Mesenchymal stem cell (in vitro differentiated cells and primary cell): ENCODE results near the gene TM9SF2.
A peak's percentile ranks its signal among the peaks of the same experiment; 100 is the strongest.

ENCODE experiments used
- DNase-seq: peaks from one replicate; pipeline ENCODE4 v3.0.0-alpha.2; 2013
- H2AFZ ChIP-seq: one replicate; pipeline ENCODE4 v1.6.1; 2013; ENCODE audit warnings: low read depth, mild to moderate bottlenecking, control low read depth, inconsistent platforms, low read length, moderate library complexity
- H2AK5ac ChIP-seq: 2 replicates; pipeline ENCODE4 v1.6.1; 2013; ENCODE audit warnings: low read length, moderate library complexity, mild to moderate bottlenecking, inconsistent platforms; ENCODE audit not compliant: severe bottlenecking
- H2BK120ac ChIP-seq: one replicate; pipeline ENCODE4 v1.6.1; 2013; ENCODE audit warnings: low read depth, mild to moderate bottlenecking, inconsistent platforms, low read length, moderate library complexity
- H2BK12ac ChIP-seq, 2 experiments: one replicate each; pipeline ENCODE4 v1.6.1; 2013; ENCODE audit warnings: inconsistent platforms in 2 of 2, low read length in 2 of 2, mild to moderate bottlenecking in 2 of 2, moderate library complexity in 2 of 2, control low read depth in 1 of 2
- H2BK15ac ChIP-seq: one replicate; pipeline ENCODE4 v1.6.1; 2013; ENCODE audit warnings: mild to moderate bottlenecking, low read depth, inconsistent platforms; ENCODE audit not compliant: poor library complexity, severe bottlenecking
- H2BK5ac ChIP-seq: 2 replicates; pipeline ENCODE4 v1.6.1; 2013; ENCODE audit warnings: low read depth, mild to moderate bottlenecking, low read length, control low read depth, inconsistent platforms; ENCODE audit not compliant: poor library complexity, severe bottlenecking
- H3K14ac ChIP-seq, 2 experiments: one replicate each; pipeline ENCODE4 v1.6.1; 2013; ENCODE audit warnings: inconsistent platforms in 2 of 2, low read length in 2 of 2, control low read depth in 1 of 2, mild to moderate bottlenecking in 1 of 2, moderate library complexity in 1 of 2
- H3K18ac ChIP-seq, 2 experiments: one replicate each; pipeline ENCODE4 v1.6.1; 2013; ENCODE audit warnings: inconsistent platforms in 2 of 2, low read length in 2 of 2, control low read depth in 1 of 2, low read depth in 1 of 2, mild to moderate bottlenecking in 1 of 2
- H3K23ac ChIP-seq, 2 experiments: one replicate each; pipeline ENCODE4 v1.6.1; 2013; ENCODE audit warnings: inconsistent platforms in 2 of 2, low read length in 2 of 2, mild to moderate bottlenecking in 2 of 2, moderate library complexity in 2 of 2, control low read depth in 1 of 2
- H3K27ac ChIP-seq: 2 replicates; pipeline ENCODE4 v1.5.1; 2013; ENCODE audit warnings: mild to moderate bottlenecking, moderate library complexity, low read length, control low read depth, inconsistent platforms; ENCODE audit not compliant: poor library complexity, severe bottlenecking
- H3K27me3 ChIP-seq, 2 experiments: 2 replicates each; pipeline versions ENCODE4 v1.6.1 to v1.7.0; 2013; ENCODE audit warnings: low read length in 2 of 2, mild to moderate bottlenecking in 2 of 2, moderate library complexity in 2 of 2, control low read depth in 1 of 2, inconsistent platforms in 1 of 2; ENCODE audit not compliant: control insufficient read depth in 1 of 2, insufficient read depth in 1 of 2
- H3K36me3 ChIP-seq, 2 experiments: 2 replicates each; pipeline versions ENCODE4 v1.6.1 to v1.7.0; 2013; ENCODE audit warnings: low read length in 2 of 2, control low read depth in 1 of 2, inconsistent platforms in 1 of 2, low read depth in 1 of 2, mild to moderate bottlenecking in 1 of 2; ENCODE audit not compliant: insufficient read depth in 2 of 2, control insufficient read depth in 1 of 2
- H3K4ac ChIP-seq, 2 experiments: one replicate each; pipeline ENCODE4 v1.6.1; 2013; ENCODE audit warnings: inconsistent platforms in 2 of 2, low read length in 2 of 2, mild to moderate bottlenecking in 2 of 2, moderate library complexity in 2 of 2, control low read depth in 1 of 2, low read depth in 1 of 2
- H3K4me1 ChIP-seq: 2 replicates; pipeline ENCODE4 v1.6.1; 2013; ENCODE audit warnings: low read depth, low read length, control low read depth; ENCODE audit not compliant: control insufficient read depth, insufficient read depth
- H3K4me2 ChIP-seq: 2 replicates; pipeline ENCODE4 v1.6.1; 2013; ENCODE audit warnings: low read length, mild to moderate bottlenecking, inconsistent platforms; ENCODE audit not compliant: poor library complexity, severe bottlenecking
- H3K4me3 ChIP-seq, 2 experiments: 2 replicates each; pipeline versions ENCODE4 v1.5.1 to v1.7.0; 2013; ENCODE audit warnings: low read length in 2 of 2, mild to moderate bottlenecking in 2 of 2, control low read depth in 1 of 2, low read depth in 1 of 2; ENCODE audit not compliant: insufficient read depth in 1 of 2
- H3K79me1 ChIP-seq: replicated peaks from 2 replicates; pipeline ENCODE4 v1.6.1; 2013; ENCODE audit warnings: mild to moderate bottlenecking, control low read depth, low read length, inconsistent platforms; ENCODE audit not compliant: poor library complexity, severe bottlenecking
- H3K9ac ChIP-seq: 2 replicates; pipeline ENCODE4 v1.7.0; 2013; ENCODE audit warnings: mild to moderate bottlenecking, low read length, moderate library complexity
- H3K9me3 ChIP-seq: 2 replicates; pipeline ENCODE4 v1.7.0; 2013; ENCODE audit warnings: mild to moderate bottlenecking, low read length; ENCODE audit not compliant: control insufficient read depth
- H4K8ac ChIP-seq: one replicate; pipeline ENCODE4 v1.6.1; 2013; ENCODE audit warnings: inconsistent platforms, mild to moderate bottlenecking, low read length, moderate library complexity
- H4K91ac ChIP-seq: one replicate; pipeline ENCODE4 v1.6.1; 2013; ENCODE audit warnings: mild to moderate bottlenecking, low read length, inconsistent platforms
- WGBS: methylation state at CpG from one replicate; pipeline ENCODE4 v1.1.7; 2013; ENCODE audit warnings: mixed read lengths; 5-methylcytosine and 5-hydroxymethylcytosine counted together

Gene TM9SF2

GRCh38 chr13:99600318-99600717 is 99.0 kb downstream of the TM9SF2 start:
- Histone ChIP-seq H4K8ac (no peak overlapping the region), H3K27me3 (peaks cover 0 to 13% of the 10 kb centered on the region in 2 experiments), H3K4me1 (no peaks in the 10 kb centered on the region), H2BK5ac (no peak overlapping the region), H3K23ac (no peak overlapping the region), H3K14ac (no peak overlapping the region), H2BK15ac (no peak overlapping the region), H2AK5ac (no peak overlapping the region), H3K27ac (no peak overlapping the region), H3K79me1 (no peaks in the 10 kb centered on the region), H3K18ac (no peak overlapping the region), H3K4ac (no peak overlapping the region), H2AFZ (no peak overlapping the region), H3K4me3 (no peak overlapping the region), H3K4me2 (no peak overlapping the region), H4K91ac (no peak overlapping the region), H3K36me3 (no peaks in the 10 kb centered on the region), H3K9me3 (no peaks in the 10 kb centered on the region), H3K9ac (no peak overlapping the region), H2BK12ac (no peak overlapping the region), H2BK120ac (no peak overlapping the region)
- 52% methylated on average over 3 of the region's 7 CpGs for WGBS
- no peak for DNase-seq

- Histone ChIP-seq H4K8ac (no peak overlapping the region), H3K4me1 (peaks cover 3% of the 10 kb centered on the region), H2BK120ac (no peak overlapping the region), H3K4me3 (no peak overlapping the region), H3K9ac (no peak overlapping the region), H3K4ac (no peak overlapping the region), H3K23ac (no peak overlapping the region), H3K79me1 (no peaks in the 10 kb centered on the region), H3K4me2 (no peak overlapping the region), H3K18ac (no peak overlapping the region), H2AFZ (no peak overlapping the region), H2BK12ac (no peak overlapping the region), H2AK5ac (no peak overlapping the region), H3K9me3 (no peaks in the 10 kb centered on the region), H3K14ac (no peak overlapping the region), H3K36me3 (no peaks in the 10 kb centered on the region), H4K91ac (no peak overlapping the region), H3K27me3 (peaks cover 0 to 13% of the 10 kb centered on the region in 2 experiments), H2BK5ac (no peak overlapping the region), H2BK15ac (no peak overlapping the region), H3K27ac (no peak overlapping the region)
- 94% methylated on average over 5 of the region's 5 CpGs for WGBS
- DNase-seq: no peak
Observed at GRCh38 chr13:99601535-99601934, 100.3 kb downstream of the TM9SF2 start.

- peaks cover 0 to 13% of the 10 kb centered on the region in 2 experiments for H3K27me3 ChIP-seq
- H3K9ac ChIP-seq: no peak overlapping the region
- peaks cover 5% of the 10 kb centered on the region for H3K79me1 ChIP-seq
- H4K8ac ChIP-seq: no peak overlapping the region
- H2BK120ac ChIP-seq: no peak overlapping the region
- H2AFZ ChIP-seq: no peak overlapping the region
- H3K36me3 ChIP-seq: no peaks in the 10 kb centered on the region
- H3K18ac ChIP-seq: no peak overlapping the region
- H2BK15ac ChIP-seq: no peak overlapping the region
- H3K27ac ChIP-seq: no peak overlapping the region
- H3K4ac ChIP-seq: no peak overlapping the region
- H2AK5ac ChIP-seq: no peak overlapping the region
- H2BK5ac ChIP-seq: no peak overlapping the region
- no peak overlapping the region for H3K23ac ChIP-seq
- WGBS: 91% methylated on average over 2 of the region's 3 CpGs
- H3K4me1 ChIP-seq: peaks cover 5% of the 10 kb centered on the region
- no peak overlapping the region for H2BK12ac ChIP-seq
- no peak overlapping the region for H4K91ac ChIP-seq
- no peak overlapping the region for H3K4me2 ChIP-seq
- no peak overlapping the region for H3K14ac ChIP-seq
- DNase-seq: no peak
- H3K9me3 ChIP-seq: no peaks in the 10 kb centered on the region
- no peak overlapping the region for H3K4me3 ChIP-seq
Observed at GRCh38 chr13:99604636-99605035, 103.4 kb downstream of the TM9SF2 start.

- Histone ChIP-seq H4K91ac (no peak overlapping the region), H3K14ac (no peak overlapping the region), H3K27ac (peak overlapping the region; percentile 73), H3K36me3 (no peaks in the 10 kb centered on the region), H3K4ac (no peak overlapping the region), H2BK120ac (no peak overlapping the region), H3K27me3 (peaks cover 0 to 6% of the 10 kb centered on the region in 2 experiments), H3K79me1 (peaks cover 5% of the 10 kb centered on the region), H2AK5ac (no peak overlapping the region), H3K9me3 (no peaks in the 10 kb centered on the region), H3K23ac (no peak overlapping the region), H3K4me1 (peaks cover 5% of the 10 kb centered on the region), H2BK5ac (no peak overlapping the region), H2BK15ac (no peak overlapping the region), H2AFZ (peak overlapping the region; percentile 11), H3K4me3 (peak overlapping the region; percentile 59 to 83), H3K4me2 (peak overlapping the region; percentile 58), H2BK12ac (no peak overlapping the region), H3K18ac (no peak overlapping the region), H3K9ac (peak overlapping the region; percentile 74), H4K8ac (no peak overlapping the region)
- 42% methylated on average over 18 of the region's 18 CpGs for WGBS
- no peak for DNase-seq
Observed at GRCh38 chr13:99605420-99606323, 104.4 kb downstream of the TM9SF2 start.
